ENCODE data around the gene UTP25. TPM values are rescaled to one million over a fixed set of nuclear protein-coding genes. Genes with fewer than 3 reads are reported as not detected.
A peak's percentile ranks its signal among the peaks of the same experiment; 100 is the strongest.

The UTP25 gene
- total RNA-seq, 4 donors from 2014 or later: 7.3 to 11.0 (median 7.8) TPM

- WGBS, 2 donors: 81 to 86% methylated on average over 6 of the region's 6 CpGs
- intact Hi-C loops (cut with DNase I): no loop called here
These were observed 48.5 kb downstream of the UTP25 start for GRCh38 chr1:209876078-209876800.

GRCh38 chr1:209877087-209877764 is 49.5 kb downstream of the UTP25 start:
- no peak for TF ChIP-seq POLR2A (IDR thresholded peaks at IDR 0.05)
- no peak for TF ChIP-seq CTCF (IDR thresholded peaks at IDR 0.05)
- WGBS, 2 donors: 56 to 60% methylated on average over 2 of the region's 2 CpGs
- Histone ChIP-seq H3K27ac (peak overlapping the region in 1 of 3 donors; percentile 9), H3K4me3 (replicated peaks in 1 of 3) (no peak overlapping the region), H3K9me3 (no peaks in the 10 kb centered on the region), H3K27me3 (no peaks in the 10 kb centered on the region), H3K4me1 (peaks cover 13 to 26% of the 10 kb centered on the region in 2 donors), H3K36me3 (no peaks in the 10 kb centered on the region)
- no peak for DNase-seq
- intact Hi-C loops (cut with DNase I): no loop called here

More at GRCh38 chr1:209876078-209876800, 48.5 kb downstream of the UTP25 start:
- no peak for TF ChIP-seq POLR2A (IDR thresholded peaks at IDR 0.05)
- no peak for TF ChIP-seq CTCF (IDR thresholded peaks at IDR 0.05)
- peaks cover 12 to 28% of the 10 kb centered on the region in 2 donors for H3K4me1 ChIP-seq
- no peaks in the 10 kb centered on the region for H3K9me3 ChIP-seq
- DNase-seq: no peak
- H3K36me3 ChIP-seq: no peaks in the 10 kb centered on the region
- H3K27me3 ChIP-seq: no peaks in the 10 kb centered on the region
- H3K4me3 ChIP-seq (replicated peaks in 1 of 3): no peak overlapping the region
- H3K27ac ChIP-seq: no peak overlapping the region

DNA sequence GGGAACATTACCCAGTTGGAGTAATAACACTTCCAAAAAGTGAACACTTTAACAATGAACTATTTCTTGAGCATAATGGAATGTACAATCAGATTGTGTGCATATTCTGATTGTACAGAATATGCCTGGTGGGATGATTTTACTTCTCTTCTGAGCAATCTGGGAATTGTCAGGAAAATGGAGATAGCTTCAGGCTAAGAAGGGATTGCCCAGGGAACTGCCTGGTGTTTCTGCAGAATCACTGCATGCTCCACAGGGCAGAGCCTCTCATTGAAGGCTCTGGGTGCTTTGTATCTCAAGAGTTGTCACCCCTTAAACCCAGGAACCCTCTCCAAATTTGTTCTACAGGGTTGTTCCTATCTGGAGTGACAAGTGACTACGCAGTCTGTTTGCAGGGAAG is 51.2 kb downstream of the UTP25 start:
- Histone ChIP-seq H3K27ac (no peak overlapping the region), H3K27me3 (no peaks in the 10 kb centered on the region), H3K4me3 (replicated peaks in 1 of 3) (no peak overlapping the region), H3K36me3 (no peaks in the 10 kb centered on the region), H3K4me1 (peaks cover 26 to 39% of the 10 kb centered on the region in 2 donors), H3K9me3 (no peaks in the 10 kb centered on the region)
- no peak for DNase-seq
- intact Hi-C loops (cut with DNase I): no loop called here
- TF ChIP-seq POLR2A (IDR thresholded peaks at IDR 0.05): no peak
- TF ChIP-seq CTCF (IDR thresholded peaks at IDR 0.05): no peak
- WGBS, 2 donors: 67 to 70% methylated on average over 1 of the region's 1 CpG

DNA sequence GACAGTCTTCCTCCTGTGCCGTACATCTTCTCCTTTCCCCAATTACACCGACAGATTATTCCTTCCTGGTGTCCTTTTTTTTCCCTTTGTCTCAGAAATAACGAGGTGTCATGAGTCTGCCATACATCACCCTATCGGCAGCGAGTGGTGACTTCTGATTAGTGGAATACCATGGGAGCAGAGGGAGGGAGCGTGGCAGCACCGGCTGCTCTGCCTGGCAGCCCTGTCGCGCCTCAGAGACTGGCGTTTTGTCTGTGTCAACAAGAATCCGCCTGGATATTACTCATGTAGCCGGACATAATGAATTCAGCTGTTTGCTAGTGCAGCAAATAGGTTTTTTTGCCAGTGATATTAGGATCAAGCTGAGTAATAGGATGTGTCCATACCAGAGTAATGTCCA is 51.8 kb downstream of the UTP25 start:
- intact Hi-C loops (cut with DNase I): no loop called here
- Histone ChIP-seq H3K27me3 (no peaks in the 10 kb centered on the region), H3K9me3 (no peaks in the 10 kb centered on the region), H3K36me3 (no peaks in the 10 kb centered on the region), H3K4me1 (peaks cover 32 to 45% of the 10 kb centered on the region in 2 donors), H3K4me3 (replicated peaks in 1 of 3) (no peak overlapping the region), H3K27ac (peak overlapping the region in 1 of 3 donors; percentile 48)
- TF ChIP-seq CTCF (IDR thresholded peaks at IDR 0.05) (no peak), POLR2A (IDR thresholded peaks at IDR 0.05) (no peak)
- peak; percentile 56 to 72 for DNase-seq
- 46 to 51% methylated on average over 12 of the region's 12 CpGs for WGBS, 2 donors

GRCh38 chr1:209880031-209880430 is 52.3 kb downstream of the UTP25 start:
- intact Hi-C loops (cut with DNase I): no loop called here
- Histone ChIP-seq H3K4me1 (peaks cover 37 to 50% of the 10 kb centered on the region in 2 donors), H3K4me3 (replicated peaks in 1 of 3) (no peak overlapping the region), H3K27me3 (no peaks in the 10 kb centered on the region), H3K27ac (peak overlapping the region in 1 of 3 donors; percentile 48), H3K9me3 (no peaks in the 10 kb centered on the region), H3K36me3 (no peaks in the 10 kb centered on the region)
- TF ChIP-seq CTCF (IDR thresholded peaks at IDR 0.05) (no peak), POLR2A (IDR thresholded peaks at IDR 0.05) (no peak)
- WGBS, 2 donors: 76 to 83% methylated on average over 3 of the region's 3 CpGs
- DNase-seq: no peak
